Measurements from ENCODE around the gene UNC13B. TPM values are rescaled to one million over a fixed set of nuclear protein-coding genes. Genes with fewer than 3 reads are reported as not detected.

The UNC13B gene
- total and polyA plus RNA-seq, 2 experiments from 2014 or later: 8.7 to 52.1 TPM

GRCh38 chr9:35168963-35169362 lies 7.2 kb downstream of the UNC13B start (continued):
- TF ChIP-seq ZNF331 (CRISPR knock-in tag; IDR thresholded peaks at IDR 0.05; ENCODE audit: low read depth) (no peak), REST (IDR thresholded peaks at IDR 0.05; ENCODE audit: unreplicated experiment) (no peak), JUNB (IDR thresholded peaks at IDR 0.05; ENCODE audit: unreplicated experiment) (no peak), CREB1 (CRISPR knock-in tag; IDR thresholded peaks at IDR 0.05; ENCODE audit: low read depth) (no peak), CTCF (conservative IDR thresholded peaks at IDR 0.05; ENCODE audit: low read depth in 2 of 2) (no peak), POLR2AphosphoS5 (IDR thresholded peaks at IDR 0.05; ENCODE audit: low read depth) (no peak)

- Histone ChIP-seq H3K79me2 (replicated peaks; ENCODE audit: insufficient read depth) (peaks cover 66% of the 10 kb centered on the region), H3K9me2 (ENCODE audit: insufficient read depth) (no peaks in the 10 kb centered on the region), H3K27ac (ENCODE audit: low read depth) (no peak overlapping the region), H4K20me1 (replicated peaks; ENCODE audit: insufficient read depth) (no peaks in the 10 kb centered on the region; the same call in 1 of the 2 replicates), H3K4me2 (no peak overlapping the region), H3K4me3 (no peak overlapping the region), H3F3A (replicated peaks; ENCODE audit: low read depth) (no peaks in the 10 kb centered on the region), H2AFZ (no peak overlapping the region), H3K27me3 (ENCODE audit: insufficient read depth) (no peaks in the 10 kb centered on the region), H3K36me3 (ENCODE audit: insufficient read depth) (no peaks in the 10 kb centered on the region), H3K4me1 (ENCODE audit: insufficient read depth) (no peaks in the 10 kb centered on the region; the same call in 1 of the 2 replicates)
- no peak overlapping the region for H3K27ac Mint-ChIP-seq
- H3K9me3 Mint-ChIP-seq: no peaks in the 10 kb centered on the region
- H3K27me3 Mint-ChIP-seq (ENCODE audit: insufficient read depth, low read depth, poor library complexity): peaks cover 1% of the 10 kb centered on the region
- DNase-seq (ENCODE audit: low spot score) (no peak), ATAC-seq (no peak)
- no peaks in the 10 kb centered on the region for H3K4me1 Mint-ChIP-seq
- H3K4me3 Mint-ChIP-seq: no peak overlapping the region
- H3K36me3 Mint-ChIP-seq (ENCODE audit: low read depth): peaks cover 3% of the 10 kb centered on the region; the same call in 1 of the 3 replicates
- TF ChIP-seq POLR2AphosphoS5 (IDR thresholded peaks at IDR 0.05; ENCODE audit: low read depth) (no peak), NANOG (IDR thresholded peaks at IDR 0.05; ENCODE audit: borderline replicate concordance) (no peak), EZH2 (IDR thresholded peaks at IDR 0.05; ENCODE audit: low read depth, unreplicated experiment) (no peak), CTCF (conservative IDR thresholded peaks at IDR 0.05; ENCODE audit: low read depth in 2 of 2) (no peak), CREB1 (CRISPR knock-in tag; IDR thresholded peaks at IDR 0.05; ENCODE audit: low read depth) (no peak), STAT1 (IDR thresholded peaks at IDR 0.05; ENCODE audit: unreplicated experiment) (no peak), REST (IDR thresholded peaks at IDR 0.05; ENCODE audit: unreplicated experiment) (no peak), JUNB (IDR thresholded peaks at IDR 0.05; ENCODE audit: unreplicated experiment) (no peak), ZNF114 (CRISPR knock-in tag; IDR thresholded peaks at IDR 0.05) (no peak)
Measured at GRCh38 chr9:35172878-35173277, 11.1 kb downstream of the UNC13B start.
